Panc1 (cell line): ENCODE measurements around the gene ABI1. TPM values are rescaled to one million over a fixed set of nuclear protein-coding genes. Genes with fewer than 3 reads are reported as not detected.

ENCODE experiments used
- ATAC-seq: fragments of 200-7000 bp; cut with Tn5 transposase; 2 replicates; pipeline ENCODE4 v1.9.1; 2020; ENCODE audit warnings: mild to moderate bottlenecking, moderate library complexity
- BruUV-seq: library from RNA; stranded (reverse); fragments of 400-500 nt; replicated peaks from 2 replicates; lab custom pipeline; 2021; lab: Mats Ljungman, UMichigan
- CTCF ChIA-PET: fragments of 300-600 bp; sonication (Branson Sonifier 250); formaldehyde crosslinking; loops from one replicate; lab custom pipeline; 2022; ENCODE audit warnings: antibody characterized with exemption; lab: Charles Lee
- POLR2A ChIA-PET: fragments of 300-600 bp; sonication (Branson Sonifier 250); formaldehyde crosslinking; loops from one replicate; lab custom pipeline; 2022; ENCODE audit warnings: antibody characterized with exemption; lab: Charles Lee
- DNase-seq: peaks from one replicate; pipeline ENCODE4 v3.0.0-alpha.2; 2010; ENCODE audit warnings: low read depth, low spot score
- H3K27ac ChIP-seq: 2 replicates; pipeline ENCODE4 v1.5.1; 2011; ENCODE audit warnings: mild to moderate bottlenecking, low read length, inconsistent platforms
- H3K27me3 ChIP-seq: fragments of 200-500 bp; sonication (Bioruptor generic); 2 replicates; pipeline ENCODE4 v1.6.0; 2014; ENCODE audit warnings: low read length, inconsistent platforms; ENCODE audit not compliant: control insufficient read depth, insufficient read depth
- H3K36me3 ChIP-seq: fragments of 200-500 bp; sonication (Bioruptor generic); 2 replicates; pipeline ENCODE4 v1.5.1; 2014; ENCODE audit warnings: inconsistent platforms, mild to moderate bottlenecking, low read length, moderate library complexity; ENCODE audit not compliant: control insufficient read depth, insufficient read depth
- H3K4me1 ChIP-seq: 2 replicates; pipeline ENCODE4 v1.5.1; 2011; ENCODE audit warnings: inconsistent platforms, mild to moderate bottlenecking, low read length, moderate library complexity; ENCODE audit not compliant: control insufficient read depth, insufficient read depth
- H3K4me3 ChIP-seq, 2 experiments: 2 replicates each; pipeline ENCODE4 v1.5.1; 2011 to 2012; ENCODE audit warnings: low read depth in 2 of 2, low read length in 2 of 2, mild to moderate bottlenecking in 2 of 2, inconsistent platforms in 1 of 2, moderate library complexity in 1 of 2
- H3K9me3 ChIP-seq: fragments of 200-500 bp; sonication (Bioruptor generic); 2 replicates; pipeline ENCODE4 v1.5.1; 2014; ENCODE audit warnings: low read depth, mild to moderate bottlenecking, inconsistent platforms, low read length, moderate library complexity; ENCODE audit not compliant: control insufficient read depth, insufficient read depth
- CTCF ChIP-seq: fragments of 450-650 bp; IDR thresholded peaks from 2 replicates; pipeline ENCODE4 v1.5.1; 2017; ENCODE audit warnings: mild to moderate bottlenecking
- POLR2AphosphoS5 ChIP-seq: IDR thresholded peaks from 2 replicates; pipeline ENCODE4 v1.6.1; 2012; ENCODE audit warnings: mild to moderate bottlenecking, low read depth, low read length, moderate library complexity
- REST ChIP-seq, 2 experiments: IDR thresholded peaks; 2 replicates each; pipeline ENCODE4 v1.6.1; 2011 to 2012; ENCODE audit warnings: low read depth in 2 of 2, control low read depth in 1 of 2, low read length in 1 of 2, mild to moderate bottlenecking in 1 of 2, moderate library complexity in 1 of 2; ENCODE audit not compliant: insufficient read depth in 1 of 2
- SIN3A ChIP-seq: IDR thresholded peaks from 2 replicates; pipeline ENCODE4 v1.6.1; 2012; ENCODE audit warnings: low read depth, mild to moderate bottlenecking, low read length, moderate library complexity, borderline replicate concordance; ENCODE audit not compliant: insufficient read depth
- TCF7L2 ChIP-seq: IDR thresholded peaks from 2 replicates; pipeline ENCODE4 v1.6.1; 2011; ENCODE audit warnings: mild to moderate bottlenecking, low read depth, low read length, inconsistent platforms
- in situ Hi-C: cut with HindIII; loops from 2 replicates; pipeline ENCODE4 v1.10.0; 2016; ENCODE audit warnings: low sequenced_read_pairs, low pct_unique_long_range_greater_than_20kb
- intact Hi-C: fragments of 100-400 bp; cut with micrococcal nuclease; formaldehyde crosslinking; loops from one replicate; pipeline ENCODE4 v1.10.0; 2022; ENCODE audit not compliant: unreplicated experiment
- total RNA-seq: library from RNA; stranded (reverse); gene quantifications from one replicate; pipeline ENCODE4 v1.2.1, GENCODE V29; 2021; ENCODE audit not compliant: unreplicated experiment

The ABI1 gene
- total RNA-seq, 1 experiment from 2014 or later = 35.2 TPM

- H3K4me1 ChIP-seq = no peaks in the 10 kb centered on the region
- H3K36me3 ChIP-seq = no peaks in the 10 kb centered on the region
- DNase-seq = no peak
- H3K27ac ChIP-seq = no peak overlapping the region
- in situ Hi-C loops (no loop called here), intact Hi-C loops (no loop called here)
- ATAC-seq = no peak
- TF ChIP-seq TCF7L2 (no peak), CTCF (no peak), POLR2AphosphoS5 (no peak), REST (IDR thresholded peaks at IDR 0.05; ENCODE audit: insufficient read depth in 1 of 2, low read depth in 2 of 2, low read length in 1 of 2) (no peak), SIN3A (no peak)
- no peak overlapping the region for H3K4me3 ChIP-seq
- H3K9me3 ChIP-seq = peaks cover 2% of the 10 kb centered on the region
- CTCF ChIA-PET = no interaction called here
- POLR2A ChIA-PET = no interaction called here
- no TSS peak for BruUV-seq
- no peaks in the 10 kb centered on the region for H3K27me3 ChIP-seq
These were observed 59.5 kb downstream of the ABI1 start for GRCh38 chr10:26801274-26801673.

- ChIA-PET CTCF (no interaction called here), POLR2A (no interaction called here)
- no peaks in the 10 kb centered on the region for H3K4me1 ChIP-seq
- no peaks in the 10 kb centered on the region for H3K36me3 ChIP-seq
- TF ChIP-seq CTCF (no peak), TCF7L2 (no peak), POLR2AphosphoS5 (no peak)
- intact Hi-C loops = no loop called here
- no peak overlapping the region for H3K27ac ChIP-seq
- DNase-seq (no peak), ATAC-seq (no peak)
- no peaks in the 10 kb centered on the region for H3K27me3 ChIP-seq
- in situ Hi-C loops = no loop called here
- no TSS peak for BruUV-seq
- no peak overlapping the region for H3K4me3 ChIP-seq
- H3K9me3 ChIP-seq = peaks cover 7% of the 10 kb centered on the region
These were observed 60.3 kb downstream of the ABI1 start for GRCh38 chr10:26800468-26800867.
